ENCODE measurements around the gene SMAP1.

Gene SMAP1

DNA sequence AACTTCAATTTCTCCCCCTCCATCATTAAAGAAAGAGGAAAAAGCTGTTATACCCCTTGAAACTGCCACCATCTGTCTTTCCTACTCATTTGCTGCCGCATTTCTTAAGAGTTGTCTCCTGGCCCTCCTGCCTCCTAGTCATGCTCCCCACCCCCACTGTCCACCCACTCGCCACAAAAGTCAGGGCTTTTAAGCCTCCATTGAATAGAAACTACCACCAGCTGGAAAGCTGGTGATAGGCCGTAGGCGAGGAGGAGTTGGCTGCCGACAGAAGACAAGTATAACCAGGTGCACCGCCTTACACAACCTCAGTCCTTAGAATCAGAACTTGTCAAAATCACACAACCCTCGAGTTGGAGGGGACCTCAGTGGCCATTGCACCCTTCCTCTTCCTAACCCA, 221.6 kb downstream of the SMAP1 start:
- TF ChIP-seq, protein P1, sequence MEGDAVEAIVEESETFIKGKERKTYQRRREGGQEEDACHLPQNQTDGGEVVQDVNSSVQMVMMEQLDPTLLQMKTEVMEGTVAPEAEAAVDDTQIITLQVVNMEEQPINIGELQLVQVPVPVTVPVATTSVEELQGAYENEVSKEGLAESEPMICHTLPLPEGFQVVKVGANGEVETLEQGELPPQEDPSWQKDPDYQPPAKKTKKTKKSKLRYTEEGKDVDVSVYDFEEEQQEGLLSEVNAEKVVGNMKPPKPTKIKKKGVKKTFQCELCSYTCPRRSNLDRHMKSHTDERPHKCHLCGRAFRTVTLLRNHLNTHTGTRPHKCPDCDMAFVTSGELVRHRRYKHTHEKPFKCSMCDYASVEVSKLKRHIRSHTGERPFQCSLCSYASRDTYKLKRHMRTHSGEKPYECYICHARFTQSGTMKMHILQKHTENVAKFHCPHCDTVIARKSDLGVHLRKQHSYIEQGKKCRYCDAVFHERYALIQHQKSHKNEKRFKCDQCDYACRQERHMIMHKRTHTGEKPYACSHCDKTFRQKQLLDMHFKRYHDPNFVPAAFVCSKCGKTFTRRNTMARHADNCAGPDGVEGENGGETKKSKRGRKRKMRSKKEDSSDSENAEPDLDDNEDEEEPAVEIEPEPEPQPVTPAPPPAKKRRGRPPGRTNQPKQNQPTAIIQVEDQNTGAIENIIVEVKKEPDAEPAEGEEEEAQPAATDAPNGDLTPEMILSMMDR (IDR thresholded peaks at IDR 0.05), result no peak

DNA sequence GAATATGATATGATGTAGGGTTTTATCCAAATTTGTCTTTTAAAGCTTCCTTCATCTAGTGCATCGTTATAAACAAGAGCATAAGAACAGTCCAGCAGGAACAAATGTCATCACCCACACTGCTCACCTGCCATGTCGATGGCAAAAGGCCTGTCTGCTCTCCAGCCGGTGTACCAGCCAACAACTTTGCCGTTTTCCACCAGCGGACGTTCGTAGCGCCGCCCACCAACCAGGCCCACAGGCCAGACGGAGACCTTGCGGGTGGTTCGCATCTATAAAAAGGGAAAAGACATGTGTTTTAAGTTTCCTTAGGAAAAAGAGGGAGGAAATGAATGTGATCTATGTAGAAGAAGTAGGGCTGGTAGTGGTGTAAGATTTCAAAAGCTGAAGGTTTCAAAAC, 226.3 kb downstream of the SMAP1 start:
- TF ChIP-seq, protein P1 (IDR thresholded peaks at IDR 0.05), result no peak

DNA sequence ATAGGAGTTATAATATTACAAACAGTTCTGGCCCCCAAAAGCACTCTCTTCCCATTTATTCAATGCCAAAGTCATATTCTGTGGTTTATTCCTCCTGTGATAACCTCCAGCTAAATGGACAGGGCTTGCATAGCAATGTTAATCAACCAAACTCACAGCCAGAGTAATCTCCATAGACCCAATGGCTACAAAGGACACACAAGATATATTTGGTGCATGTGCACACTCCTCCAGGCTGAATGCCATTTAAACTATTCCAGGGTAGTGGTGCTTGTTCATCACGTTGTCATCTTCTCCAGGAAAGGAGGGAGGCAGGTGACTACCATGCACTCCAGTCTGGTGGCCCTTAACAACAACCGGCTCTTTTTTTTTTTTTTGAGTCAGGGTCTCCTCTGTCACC, 232.4 kb downstream of the SMAP1 start:
- TF ChIP-seq, protein P1 (IDR thresholded peaks at IDR 0.05), result no peak

DNA sequence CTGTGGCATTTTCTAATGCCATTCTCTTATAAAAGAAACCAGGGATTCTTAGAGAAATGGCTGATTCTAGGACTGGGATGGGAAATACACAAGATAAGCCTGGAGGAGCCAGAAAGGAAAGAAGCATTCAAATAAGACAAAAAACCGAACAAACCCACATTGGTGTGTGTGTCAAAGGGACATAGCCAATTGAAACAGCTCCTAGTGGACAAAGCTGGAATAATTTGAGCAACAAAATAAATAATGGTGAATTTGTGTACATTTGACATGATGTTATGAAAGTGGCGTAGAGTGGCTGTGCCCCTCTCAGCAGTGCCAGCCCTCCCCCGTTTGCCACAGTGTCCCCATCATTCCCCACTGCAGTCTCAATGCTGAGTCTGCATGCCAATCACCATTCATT, 233.6 kb downstream of the SMAP1 start:
- TF ChIP-seq, protein P1 (IDR thresholded peaks at IDR 0.05), result peak; percentile 48

DNA sequence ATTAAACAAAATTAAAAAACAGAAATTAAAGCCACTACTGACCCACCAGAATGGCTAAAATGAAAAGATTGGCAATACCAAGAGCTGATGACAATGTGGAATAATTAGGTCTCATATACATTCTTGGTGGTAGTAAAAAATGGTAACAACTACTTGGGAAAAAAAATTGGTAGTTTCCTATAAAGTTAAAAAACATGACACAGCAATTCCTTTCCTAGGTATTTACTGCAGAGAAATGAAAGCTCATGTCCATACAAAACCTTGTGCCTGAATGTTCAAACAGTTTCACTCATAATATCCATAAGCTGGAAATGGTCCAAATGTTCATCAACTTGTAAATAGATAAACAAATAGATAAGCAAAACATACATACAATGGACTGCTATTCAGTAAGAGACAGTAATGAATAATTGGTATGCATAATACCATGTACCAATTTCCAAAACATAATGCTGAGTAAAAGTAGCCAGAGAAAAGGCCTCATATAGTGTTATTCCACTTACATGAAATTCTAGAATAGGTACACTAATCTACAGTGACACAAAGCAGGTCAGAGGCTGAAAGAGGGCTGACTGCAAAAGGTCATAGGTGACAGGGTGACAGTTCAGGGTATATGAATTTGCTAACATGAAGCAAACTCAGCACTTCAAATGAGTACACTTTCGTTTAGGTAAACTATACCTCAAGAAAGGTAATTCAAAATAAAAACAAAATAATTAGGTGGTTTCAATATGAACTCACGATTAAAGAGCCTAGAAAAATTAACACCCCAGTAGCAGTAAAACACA, 236.2 kb downstream of the SMAP1 start:
- TF ChIP-seq, protein P1 (IDR thresholded peaks at IDR 0.05), result no peak

DNA sequence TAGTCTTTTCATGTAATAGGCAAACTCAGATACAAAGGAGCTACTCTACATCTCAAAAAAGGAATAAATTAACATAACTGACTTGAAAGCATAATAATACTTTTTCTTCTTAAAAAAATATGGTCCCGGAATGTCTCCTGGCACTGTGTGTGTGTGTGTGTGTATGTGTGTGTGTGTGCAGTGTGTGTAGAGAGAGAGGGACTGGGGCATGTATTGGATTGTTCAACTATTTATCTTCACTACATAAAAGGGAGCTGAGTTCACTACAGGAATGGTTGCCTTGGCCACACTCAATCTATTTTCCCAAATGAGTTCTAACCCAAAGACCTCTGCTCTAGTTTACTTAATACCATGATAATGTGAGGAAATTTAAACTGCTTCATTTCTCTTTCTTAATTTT, 238.1 kb downstream of the SMAP1 start:
- TF ChIP-seq, protein P1 (IDR thresholded peaks at IDR 0.05), result no peak
